GM18907 (cell line): ENCODE results near the gene PIP5KL1.

Experiments
- ATAC-seq: cut with Tn5 transposase; IDR thresholded peaks from one replicate; pipeline ENCODE4 v1.9.1; 2021; ENCODE audit warnings: mild to moderate bottlenecking, moderate library complexity; ENCODE audit not compliant: unreplicated experiment

PIP5KL1 gene

DNA sequence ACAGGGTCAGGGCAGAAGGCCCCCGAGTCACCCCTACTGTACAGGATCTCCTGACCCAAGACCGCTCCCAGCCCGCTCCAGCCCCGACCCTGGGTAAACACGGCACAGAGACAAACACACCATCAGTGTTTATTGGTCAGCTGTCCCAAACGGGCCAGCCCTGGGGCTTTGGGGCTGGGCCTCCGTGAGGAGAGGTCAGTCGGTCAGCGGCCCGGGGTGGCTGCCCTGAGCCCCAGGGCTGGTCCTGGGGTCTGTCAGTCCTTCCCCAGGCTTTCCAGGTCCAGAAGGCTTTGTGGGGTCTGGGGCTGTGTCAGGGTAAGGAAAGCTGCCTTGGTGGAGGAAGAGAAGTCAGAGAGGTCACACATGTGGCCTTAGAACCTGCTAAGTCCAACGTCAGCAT lies 4.4 kb upstream of the PIP5KL1 start:
- no peak for ATAC-seq

DNA sequence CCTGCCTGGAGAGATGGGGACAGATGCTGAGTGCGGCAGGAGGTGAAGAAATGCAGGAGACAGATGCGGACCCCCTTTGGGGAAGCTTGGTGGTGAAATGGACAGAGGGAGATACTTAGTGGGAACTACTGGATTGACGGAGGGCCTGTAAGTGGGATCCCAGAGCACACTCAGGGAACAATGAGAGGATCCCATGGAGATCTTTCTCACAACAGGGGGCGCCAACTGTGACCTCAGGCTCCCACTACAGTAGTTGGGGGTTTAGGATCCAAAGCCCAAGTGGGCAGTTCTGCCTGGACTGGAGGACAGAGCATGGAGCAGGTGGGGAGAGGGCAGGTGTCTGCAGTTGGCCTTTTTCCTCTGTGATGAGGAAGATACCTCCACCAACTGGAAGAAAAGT lies 3.7 kb upstream of the PIP5KL1 start:
- ATAC-seq: no peak

DNA sequence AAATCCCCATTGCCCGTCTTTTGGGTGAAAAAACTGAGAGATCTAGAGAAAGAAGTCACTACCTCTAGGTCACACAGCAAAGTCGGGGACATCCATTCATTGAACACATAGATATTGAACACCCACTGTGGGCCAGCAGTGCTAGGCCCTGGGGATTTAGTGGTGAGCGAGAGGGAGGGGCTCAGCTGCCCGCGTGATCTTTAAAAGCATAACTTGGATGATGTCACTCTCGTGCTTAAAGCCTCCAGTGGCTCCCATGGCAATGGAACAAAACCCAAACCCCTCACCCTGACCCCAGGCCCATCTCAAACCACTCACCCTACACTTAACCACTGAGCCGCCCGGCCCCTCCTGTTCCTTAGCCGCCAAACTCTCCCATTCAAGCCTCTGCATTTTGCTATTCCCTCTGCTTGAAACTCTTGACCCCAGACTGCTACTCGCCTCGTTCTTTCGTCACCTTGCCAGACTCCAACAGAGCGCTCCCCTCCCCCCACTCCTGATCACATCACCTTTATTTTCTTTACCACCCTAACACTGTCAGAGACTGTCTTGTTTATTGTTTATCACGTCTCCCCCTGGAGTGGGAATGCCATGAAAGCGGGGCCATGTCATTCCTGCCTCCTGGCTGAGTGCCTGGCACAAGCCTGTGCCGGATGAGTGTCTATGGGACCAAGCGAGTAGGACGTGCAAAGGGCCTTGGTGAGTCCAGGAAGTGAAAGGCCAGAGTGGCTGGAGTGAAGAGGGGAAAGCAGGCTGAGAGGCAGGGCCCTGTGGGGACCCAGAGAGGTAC lies 710 bp upstream of the PIP5KL1 start:
- ATAC-seq: peak; percentile 31

DNA sequence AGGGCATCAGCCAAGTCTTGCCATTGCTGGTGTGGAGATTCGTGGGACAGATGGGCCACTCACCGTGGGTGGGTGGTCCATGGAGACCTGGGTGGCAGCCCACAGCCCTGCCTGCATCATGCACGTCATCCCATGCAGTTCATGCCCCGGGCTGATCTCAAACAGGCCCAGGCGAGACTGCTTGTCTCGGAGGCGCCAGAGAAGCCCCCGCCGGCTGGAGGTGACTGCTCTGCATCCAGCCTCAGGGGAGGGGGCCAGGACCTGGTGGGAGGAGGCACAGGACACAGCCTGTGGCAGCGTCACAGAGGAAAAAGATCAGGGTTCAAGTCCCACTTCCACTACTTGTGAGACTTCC lies 975 bp downstream of the PIP5KL1 start:
- no peak for ATAC-seq

DNA sequence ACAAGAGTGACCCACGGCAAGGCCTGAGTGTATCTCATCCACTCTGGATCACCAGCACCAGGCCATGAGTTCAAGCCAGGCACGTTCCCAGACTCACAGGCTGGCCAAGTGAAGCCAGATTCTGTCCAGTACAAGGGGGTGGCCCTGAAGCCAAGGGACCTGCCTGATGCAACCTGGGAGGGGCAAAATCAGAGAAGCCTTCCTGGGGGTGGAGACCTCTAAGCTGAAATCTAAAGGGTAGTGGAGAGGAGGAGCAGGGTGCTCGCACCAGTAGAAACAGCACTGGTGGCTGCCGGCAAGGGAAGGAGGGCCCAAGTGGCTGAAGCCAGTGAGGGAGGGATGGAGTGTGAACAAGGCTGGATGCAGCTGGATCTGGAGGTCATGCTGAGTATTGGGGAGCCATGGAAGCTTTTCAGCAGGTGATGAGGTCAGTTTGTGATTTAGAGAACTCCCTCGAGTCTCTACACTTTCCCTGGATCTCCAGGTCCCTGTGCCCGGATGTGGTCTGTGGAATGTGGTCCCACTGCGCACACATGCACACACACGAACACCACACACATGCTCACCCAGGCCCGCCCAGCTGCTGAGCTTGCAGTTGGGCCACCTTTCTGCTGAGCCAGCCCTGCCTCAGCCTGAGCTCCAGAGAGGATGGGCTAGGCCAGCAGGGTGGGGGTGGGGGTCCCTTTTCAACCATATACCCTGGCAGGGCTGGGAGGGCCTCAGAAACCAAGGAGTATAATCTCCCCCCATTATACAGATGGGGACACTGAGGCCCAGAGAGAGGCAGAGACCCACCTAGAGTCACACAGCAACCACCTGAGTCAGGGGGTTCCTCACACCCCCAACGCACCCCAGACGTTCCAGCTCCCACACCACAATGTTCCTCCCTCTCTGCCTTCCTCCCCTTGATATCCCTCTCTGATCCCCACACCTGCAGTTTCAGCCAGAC lies 1.6 kb downstream of the PIP5KL1 start:
- ATAC-seq: no peak

GRCh38 chr9:127927988-127928675 lies 2.4 kb downstream of the PIP5KL1 start:
- ATAC-seq: no peak

GRCh38 chr9:127927201-127927987 lies 3.2 kb downstream of the PIP5KL1 start:
- ATAC-seq: no peak

- no peak for ATAC-seq
These were observed 3.7 kb downstream of the PIP5KL1 start for GRCh38 chr9:127926906-127927200.

DNA sequence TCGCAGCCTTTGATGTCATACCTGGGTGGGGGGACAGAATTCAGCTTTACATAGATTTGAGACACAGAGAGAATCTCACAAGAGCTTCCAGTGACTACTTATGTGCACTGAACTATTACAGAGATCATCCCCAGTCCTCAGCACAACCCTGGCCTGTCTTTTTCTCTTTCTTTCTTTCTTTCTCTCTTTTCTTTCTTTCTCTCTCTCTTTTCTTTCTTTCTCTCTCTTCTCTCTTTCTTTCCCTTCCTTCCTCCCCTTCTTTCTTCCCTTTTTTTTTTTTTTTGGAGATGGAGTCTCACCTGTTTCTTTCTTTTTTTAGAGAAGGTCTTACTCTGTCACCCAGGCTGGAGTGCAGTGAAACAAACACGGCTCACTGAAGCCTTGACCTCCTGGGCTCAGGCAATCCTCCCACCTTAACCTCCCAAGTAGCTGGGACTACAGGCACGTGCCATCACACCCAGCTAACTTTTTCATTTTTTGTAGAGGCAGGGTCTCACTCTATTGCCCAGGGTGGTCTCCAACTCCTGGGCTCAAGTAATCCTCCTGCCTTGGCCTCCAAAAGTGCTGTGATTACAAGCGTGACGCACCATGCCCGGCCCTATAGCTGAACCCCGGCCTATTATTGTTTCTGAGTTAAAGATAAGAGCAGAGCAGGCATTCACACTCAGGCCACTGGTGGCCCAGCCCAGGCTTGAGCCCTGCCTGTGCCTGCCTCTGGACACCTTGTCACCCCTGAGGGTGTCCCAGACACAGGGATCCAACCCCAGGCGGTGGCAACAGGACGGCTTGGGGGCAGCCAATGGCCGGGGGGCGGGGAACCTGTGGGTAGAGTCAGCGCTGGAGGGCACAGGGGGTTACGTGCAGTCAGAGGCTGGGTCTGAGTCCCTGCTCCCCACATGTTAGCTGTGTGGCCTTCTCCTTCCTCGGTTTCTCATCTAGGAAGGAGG lies 4.3 kb downstream of the PIP5KL1 start:
- ATAC-seq: no peak

DNA sequence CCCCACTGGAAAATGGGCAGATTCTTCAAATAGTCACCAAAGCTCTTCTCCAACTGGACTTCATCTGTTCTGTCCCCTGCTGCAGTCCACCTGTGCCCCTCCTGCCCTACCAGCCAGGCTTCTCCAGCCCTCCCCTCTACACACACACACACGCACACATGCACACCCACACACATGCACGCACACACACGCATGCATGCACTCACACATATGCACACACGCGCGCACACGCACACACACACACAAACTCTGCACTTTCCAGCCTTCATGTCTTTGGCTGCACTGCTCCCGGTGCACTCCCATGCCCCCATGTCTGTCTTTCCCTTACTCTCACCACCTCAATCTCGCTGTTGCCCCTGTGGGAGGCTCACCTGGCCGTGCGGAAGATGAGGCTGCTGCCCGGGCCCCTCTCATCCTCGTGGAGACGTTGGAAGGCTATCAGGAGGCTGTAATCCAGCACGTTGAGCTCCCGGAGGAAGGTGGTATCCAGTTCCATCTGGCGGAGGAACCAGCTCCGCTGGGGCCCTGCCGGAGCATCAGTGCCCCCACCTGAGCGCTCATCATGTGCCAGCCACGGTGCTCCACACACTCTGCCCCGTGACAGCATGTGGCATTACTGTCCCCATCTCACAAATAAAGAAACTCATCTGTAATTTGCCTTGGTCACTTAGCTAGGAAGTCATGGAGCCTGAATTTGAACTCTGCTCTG lies 5.7 kb downstream of the PIP5KL1 start:
- no peak for ATAC-seq

DNA sequence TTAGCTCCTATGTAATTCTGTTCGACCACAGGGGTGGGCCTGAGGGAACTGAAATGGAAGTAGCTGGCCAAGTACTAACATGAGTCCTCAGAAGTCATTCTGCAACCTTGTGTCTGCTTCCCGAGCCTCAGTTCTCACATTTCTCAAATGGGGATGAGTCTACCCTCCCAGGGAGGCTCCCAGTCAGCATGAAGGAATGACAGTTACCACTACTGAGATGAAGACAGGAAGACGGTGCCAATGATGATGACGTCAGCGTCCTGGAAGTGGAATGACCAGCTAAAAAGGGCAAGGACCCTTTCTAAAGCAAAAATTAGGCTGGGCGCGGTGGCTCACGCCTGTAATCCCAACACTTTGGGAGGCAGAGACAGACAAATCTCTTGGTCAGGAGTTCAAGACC lies 6.8 kb downstream of the PIP5KL1 start:
- no peak for ATAC-seq

DNA sequence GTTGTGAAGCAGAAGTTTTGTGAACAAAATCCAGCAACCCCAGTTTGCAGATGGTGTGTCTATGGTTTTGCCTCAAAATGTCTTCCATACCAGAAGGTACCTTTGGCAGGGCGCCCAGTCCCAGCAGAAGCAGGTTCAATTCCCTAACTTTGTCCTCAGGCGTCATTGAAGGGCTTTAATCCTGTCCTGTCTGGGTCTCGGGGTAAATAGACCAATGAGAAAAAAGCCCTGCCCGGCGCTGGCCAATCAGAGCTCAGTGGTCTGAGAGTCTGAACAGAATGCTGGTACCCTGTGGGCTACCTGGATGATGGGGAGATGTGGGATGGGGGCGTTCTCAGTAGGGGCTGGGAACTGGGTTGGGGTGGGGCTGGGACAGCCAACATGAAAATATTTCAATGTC lies 7.5 kb downstream of the PIP5KL1 start:
- no peak for ATAC-seq

DNA sequence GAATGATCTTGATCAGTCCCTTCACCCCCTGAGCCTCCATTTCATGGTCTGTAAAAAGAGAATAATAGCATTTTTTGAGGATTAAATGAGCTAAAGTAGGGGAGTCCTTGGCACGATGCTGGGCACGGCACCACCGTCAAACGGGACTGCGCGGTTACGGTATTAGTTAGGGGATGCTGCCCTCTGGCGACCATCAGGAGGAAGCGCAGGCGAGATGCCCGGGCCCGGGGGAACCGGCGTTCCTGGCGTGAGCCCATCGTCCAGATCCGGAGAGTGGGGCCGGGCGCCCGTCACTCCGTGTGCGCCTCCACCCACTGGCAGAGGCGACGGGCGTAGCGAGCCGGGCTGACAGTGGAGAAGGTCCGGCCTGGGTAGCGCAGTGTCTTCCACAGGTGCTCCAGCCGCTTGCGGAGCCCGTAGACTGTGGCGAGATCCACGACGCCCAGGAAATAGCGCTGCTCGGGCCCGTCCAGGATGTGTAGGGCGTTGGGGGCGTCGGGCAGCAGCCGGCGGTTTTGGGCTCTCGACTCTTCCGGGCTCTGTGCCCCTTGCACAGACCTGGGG lies 8.9 kb downstream of the PIP5KL1 start:
- ATAC-seq: no peak

DNA sequence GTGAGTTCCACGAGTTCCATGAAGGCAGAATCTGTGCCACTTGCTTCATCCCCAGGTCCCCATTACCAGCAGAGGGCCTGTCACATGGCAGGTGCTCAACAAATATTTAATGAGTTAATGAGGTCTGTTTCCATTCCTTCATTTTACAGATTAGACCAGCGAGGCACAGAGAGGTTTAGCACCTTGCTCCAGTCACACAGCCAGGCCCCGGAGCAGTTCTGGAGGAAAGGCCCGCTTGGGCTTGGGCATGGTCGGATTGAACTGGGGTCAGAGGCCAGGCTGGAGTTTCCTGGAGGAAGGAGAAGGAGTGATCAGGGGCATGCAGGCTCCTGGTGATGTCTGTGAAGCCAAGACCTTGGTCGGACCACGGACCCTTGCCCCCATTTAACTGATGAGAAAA lies 9.8 kb downstream of the PIP5KL1 start:
- no peak for ATAC-seq

DNA sequence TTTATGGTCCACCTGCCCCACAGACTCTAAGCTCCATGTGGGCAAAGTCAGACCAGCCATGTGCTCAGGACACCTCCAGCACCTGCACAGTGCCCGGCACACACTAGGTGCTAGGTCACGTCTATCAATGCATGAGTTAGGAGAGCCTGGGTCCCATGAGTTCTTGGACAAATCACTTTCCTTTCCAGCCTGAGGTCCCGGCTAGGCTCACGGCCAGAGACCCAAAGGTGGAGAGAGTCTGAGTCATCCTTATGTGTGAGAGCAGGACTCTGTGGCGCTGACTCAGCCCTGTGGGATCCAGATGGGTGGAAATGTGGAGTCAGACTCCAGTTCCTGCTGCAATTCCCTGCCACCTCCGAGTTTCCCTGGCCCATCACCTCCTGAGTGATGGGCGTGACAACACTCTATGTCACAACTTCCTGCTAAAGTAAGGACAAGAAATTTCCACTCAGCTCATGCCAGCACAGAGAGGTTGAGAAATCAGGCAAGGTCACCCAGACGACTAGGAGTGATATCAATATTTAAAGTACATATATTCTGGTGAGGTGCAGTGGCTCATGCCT lies 11.2 kb downstream of the PIP5KL1 start:
- ATAC-seq: no peak

DNA sequence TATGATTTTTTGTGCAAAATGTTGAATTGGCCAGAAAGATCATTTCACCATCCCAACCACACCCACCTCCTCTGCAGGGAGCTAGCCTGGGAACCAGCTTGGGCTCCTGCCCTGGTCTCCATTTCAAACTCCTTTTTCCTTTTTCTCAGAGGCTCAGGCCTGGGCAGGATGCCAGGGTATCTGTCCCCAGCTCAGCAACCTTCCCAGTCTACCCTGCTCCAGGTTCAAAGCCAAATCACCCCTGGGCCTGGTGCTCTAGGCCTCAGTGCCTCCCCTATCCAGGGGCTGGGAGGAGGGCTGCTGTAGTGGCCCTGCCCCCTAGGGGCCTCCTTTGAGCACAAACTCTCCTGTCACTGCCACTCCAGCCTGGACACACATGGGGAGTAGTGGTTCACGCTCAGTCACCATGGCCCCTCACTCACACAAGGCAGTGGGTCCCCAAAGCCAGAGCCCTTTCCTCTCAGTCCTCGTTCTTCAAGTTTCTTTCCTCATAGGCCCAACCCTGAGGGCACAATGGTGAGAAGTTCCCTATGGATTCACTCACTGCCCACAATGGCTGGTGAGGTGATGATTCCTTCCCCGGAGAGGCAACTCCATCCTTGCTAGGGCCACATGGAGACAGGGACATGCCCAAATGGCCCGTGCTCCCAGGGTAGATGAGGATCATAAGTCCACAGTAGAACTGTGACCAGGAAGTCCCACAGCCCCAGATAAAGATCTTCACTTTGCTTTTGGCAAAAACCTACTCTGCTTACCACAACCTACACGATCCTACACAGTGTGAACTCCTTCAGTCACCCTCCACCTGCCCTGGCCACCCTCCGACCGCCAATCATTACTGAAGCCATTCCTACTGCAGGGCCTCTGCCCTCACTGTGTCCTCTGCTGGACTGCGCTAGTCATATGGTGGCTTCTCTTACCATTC lies 12.1 kb downstream of the PIP5KL1 start:
- no peak for ATAC-seq

- peak; percentile 34 for ATAC-seq
These were observed 13.0 kb downstream of the PIP5KL1 start for GRCh38 chr9:127917603-127918002.
